Activated B cell treated with CpG ODN at 0.5 μM for 24 hours (primary cell): Measurements from ENCODE around the gene RDH11. TPM values are rescaled to one million over a fixed set of nuclear protein-coding genes. Genes with fewer than 3 reads are reported as not detected.

Experiments
- ATAC-seq: fragments of 200-7000 bp; cut with Tn5 transposase; one replicate; pipeline ENCODE4 v1.10.0; 2021; ENCODE audit warnings: low read depth, mild to moderate bottlenecking, moderate library complexity
- CTCF ChIA-PET: fragments of 350-600 bp; sonication (Branson Sonifier 250); formaldehyde crosslinking; loops from one replicate; lab custom pipeline; 2021; ENCODE audit warnings: antibody characterized with exemption; lab: Charles Lee
- POLR2A ChIA-PET: fragments of 350-600 bp; sonication (Branson Sonifier 250); formaldehyde crosslinking; loops from one replicate; lab custom pipeline; 2021; ENCODE audit warnings: antibody characterized with exemption; lab: Charles Lee
- DNase-seq: peaks from one replicate; pipeline ENCODE4 v3.0.0; 2022
- H3K27ac Mint-ChIP-seq: one replicate; pipeline ENCODE4 v1.8.0; 2020; ENCODE audit warnings: mixed read lengths
- H3K27me3 Mint-ChIP-seq: one replicate; pipeline ENCODE4 v1.8.0; 2021; ENCODE audit warnings: mixed read lengths
- H3K36me3 Mint-ChIP-seq: one replicate; pipeline ENCODE4 v1.8.0; 2021; ENCODE audit warnings: low read depth, mixed read lengths
- H3K4me1 Mint-ChIP-seq: one replicate; pipeline ENCODE4 v1.8.0; 2021; ENCODE audit warnings: mixed read lengths
- H3K4me3 Mint-ChIP-seq: one replicate; pipeline ENCODE4 v1.8.0; 2020; ENCODE audit warnings: mild to moderate bottlenecking, mixed read lengths
- H3K9me3 Mint-ChIP-seq: one replicate; pipeline ENCODE4 v1.8.0; 2020; ENCODE audit warnings: mixed read lengths
- intact Hi-C: fragments of 100-400 bp; cut with micrococcal nuclease; formaldehyde crosslinking; loops from one replicate; pipeline ENCODE4 v1.15.1; 2024
- total RNA-seq: library from RNA; stranded (reverse); gene quantifications from 2 replicates; pipeline ENCODE4 v1.2.3, GENCODE V29; 2022
- TF ChIP-seq, protein P1 (sequence below): fragments of 200-600 bp; IDR thresholded peaks from one replicate; pipeline ENCODE4 v1.8.0; 2022; ENCODE audit warnings: antibody characterized with exemption, mild to moderate bottlenecking

Gene RDH11, protein sequence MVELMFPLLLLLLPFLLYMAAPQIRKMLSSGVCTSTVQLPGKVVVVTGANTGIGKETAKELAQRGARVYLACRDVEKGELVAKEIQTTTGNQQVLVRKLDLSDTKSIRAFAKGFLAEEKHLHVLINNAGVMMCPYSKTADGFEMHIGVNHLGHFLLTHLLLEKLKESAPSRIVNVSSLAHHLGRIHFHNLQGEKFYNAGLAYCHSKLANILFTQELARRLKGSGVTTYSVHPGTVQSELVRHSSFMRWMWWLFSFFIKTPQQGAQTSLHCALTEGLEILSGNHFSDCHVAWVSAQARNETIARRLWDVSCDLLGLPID
- 33.0 and 34.7 TPM in 2 replicates for total RNA-seq

- no peaks in the 10 kb centered on the region for H3K27me3 Mint-ChIP-seq
- ChIA-PET POLR2A (interaction anchor here (0.5 to 2.5 kb wide), 8 partner anchors 19 to 1702 kb away, joined by 3 to 21 read pairs (median 6); partner anchors contain the start of genes ATP6V1D, EIF2S1, ERH and PIGH), CTCF (interaction anchor here (0.9 to 1.3 kb wide), 2 partner anchors 9 to 28 kb away, joined by 3 to 10 read pairs; no protein-coding TSS in a partner anchor)
- intact Hi-C loops = loop anchor here (1.0 kb wide), 7 partner anchors 21 to 1188 kb away; partner anchors contain the start of genes ARG2, EIF2S1, PIGH and TMEM229B
- peak; percentile 94 for ATAC-seq
- DNase-seq = peak; percentile 59
- peak within 1 kb of the TSS; percentile 89 for H3K4me3 Mint-ChIP-seq
- no peaks in the 10 kb centered on the region for H3K9me3 Mint-ChIP-seq
- peak within 1 kb of the TSS; percentile 88 for H3K27ac Mint-ChIP-seq
- H3K36me3 Mint-ChIP-seq = peaks cover 23% of the 10 kb centered on the region
- TF ChIP-seq, protein P1, sequence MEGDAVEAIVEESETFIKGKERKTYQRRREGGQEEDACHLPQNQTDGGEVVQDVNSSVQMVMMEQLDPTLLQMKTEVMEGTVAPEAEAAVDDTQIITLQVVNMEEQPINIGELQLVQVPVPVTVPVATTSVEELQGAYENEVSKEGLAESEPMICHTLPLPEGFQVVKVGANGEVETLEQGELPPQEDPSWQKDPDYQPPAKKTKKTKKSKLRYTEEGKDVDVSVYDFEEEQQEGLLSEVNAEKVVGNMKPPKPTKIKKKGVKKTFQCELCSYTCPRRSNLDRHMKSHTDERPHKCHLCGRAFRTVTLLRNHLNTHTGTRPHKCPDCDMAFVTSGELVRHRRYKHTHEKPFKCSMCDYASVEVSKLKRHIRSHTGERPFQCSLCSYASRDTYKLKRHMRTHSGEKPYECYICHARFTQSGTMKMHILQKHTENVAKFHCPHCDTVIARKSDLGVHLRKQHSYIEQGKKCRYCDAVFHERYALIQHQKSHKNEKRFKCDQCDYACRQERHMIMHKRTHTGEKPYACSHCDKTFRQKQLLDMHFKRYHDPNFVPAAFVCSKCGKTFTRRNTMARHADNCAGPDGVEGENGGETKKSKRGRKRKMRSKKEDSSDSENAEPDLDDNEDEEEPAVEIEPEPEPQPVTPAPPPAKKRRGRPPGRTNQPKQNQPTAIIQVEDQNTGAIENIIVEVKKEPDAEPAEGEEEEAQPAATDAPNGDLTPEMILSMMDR = no peak
- peaks cover 13% of the 10 kb centered on the region for H3K4me1 Mint-ChIP-seq
Measured at GRCh38 chr14:67695394-67695949, at the start of gene RDH11. Gene RDH11 (minus strand): TSS chr14:67695764. CDS start chr14:67695703, 61 bp downstream.

DNA sequence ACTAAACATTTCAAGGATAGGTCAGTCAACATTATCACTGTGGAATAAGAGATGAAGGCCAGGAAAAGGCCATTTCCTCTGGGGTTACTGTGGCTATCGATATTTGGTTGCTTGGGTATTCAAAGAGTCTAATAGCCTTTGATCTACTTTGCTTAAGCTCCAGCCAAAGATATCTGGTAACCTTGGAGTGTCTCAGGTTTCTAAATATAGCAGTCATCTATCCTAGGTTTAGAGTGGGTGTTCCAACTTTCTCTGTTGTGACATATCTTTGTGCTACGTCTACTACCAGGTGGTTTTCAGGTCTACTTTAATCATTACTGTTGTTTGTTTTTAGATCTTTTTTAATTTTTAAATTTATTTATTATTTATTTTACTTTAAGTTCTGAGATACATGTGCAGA, 48.5 kb upstream of the RDH11 start:
- CTCF ChIA-PET = no interaction called here
- intact Hi-C loops = no loop called here
- DNase-seq (no peak), ATAC-seq (no peak)
- Mint-ChIP-seq H3K36me3 (peaks cover 34% of the 10 kb centered on the region), H3K4me3 (no peak overlapping the region), H3K27me3 (no peaks in the 10 kb centered on the region), H3K4me1 (no peaks in the 10 kb centered on the region), H3K27ac (no peak overlapping the region), H3K9me3 (peaks cover 3% of the 10 kb centered on the region)
- POLR2A ChIA-PET = no interaction called here
- TF ChIP-seq, protein P1 = no peak

GRCh38 chr14:67738740-67739504, 43.4 kb upstream of the RDH11 start:
- intact Hi-C loops = no loop called here
- Mint-ChIP-seq H3K9me3 (no peaks in the 10 kb centered on the region), H3K4me3 (no peak overlapping the region), H3K36me3 (no peaks in the 10 kb centered on the region), H3K27ac (no peak overlapping the region), H3K27me3 (no peaks in the 10 kb centered on the region), H3K4me1 (no peaks in the 10 kb centered on the region)
- POLR2A ChIA-PET = no interaction called here
- peak; percentile 74 for ATAC-seq
- TF ChIP-seq, protein P1 = no peak
- CTCF ChIA-PET = no interaction called here
- no peak for DNase-seq

DNA sequence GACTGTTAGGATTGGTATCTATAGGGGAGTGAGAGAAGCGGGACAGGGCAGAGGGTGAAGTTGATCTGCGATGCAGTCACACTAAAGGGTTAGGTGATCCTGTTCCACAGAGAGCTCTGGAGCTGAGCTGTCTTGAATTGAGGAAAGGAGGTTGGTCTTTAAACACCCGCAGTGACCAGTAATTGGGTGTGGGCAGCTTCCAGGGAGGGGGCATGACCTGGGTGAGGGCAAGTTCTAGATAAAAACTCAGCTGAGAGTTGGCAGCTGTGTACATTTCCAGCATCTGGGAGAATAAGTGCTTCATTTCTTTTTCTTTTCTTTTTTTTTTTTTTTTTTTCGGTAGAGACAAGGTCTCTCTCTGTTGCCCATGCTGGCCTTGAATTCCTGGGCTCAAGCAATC, 41.2 kb upstream of the RDH11 start:
- no peak for DNase-seq
- intact Hi-C loops = no loop called here
- H3K4me1 Mint-ChIP-seq = no peaks in the 10 kb centered on the region
- H3K9me3 Mint-ChIP-seq = no peaks in the 10 kb centered on the region
- TF ChIP-seq, protein P1 = no peak
- no peak for ATAC-seq
- H3K4me3 Mint-ChIP-seq = no peak overlapping the region
- H3K27me3 Mint-ChIP-seq = no peaks in the 10 kb centered on the region
- H3K36me3 Mint-ChIP-seq = no peaks in the 10 kb centered on the region
- H3K27ac Mint-ChIP-seq = no peak overlapping the region
- CTCF ChIA-PET = no interaction called here
- POLR2A ChIA-PET = no interaction called here
